Astrocyte of the cerebellum (primary cell): ENCODE measurements around the gene YPEL1.
"Not testable (repeated sequence)": the region's sequence is repeated elsewhere in the genome, so short reads cannot be mapped to it uniquely, and the experiment has no call there.

Experiments
- DNase-seq: peaks from one replicate; pipeline ENCODE4 v3.0.0-alpha.2; 2011; ENCODE audit warnings: low read depth
- H3K4me3 ChIP-seq: 2 replicates; pipeline ENCODE4 v1.5.1; 2011; ENCODE audit warnings: mild to moderate bottlenecking, low read depth, low read length, moderate library complexity
- CTCF ChIP-seq: IDR thresholded peaks from 2 replicates; pipeline ENCODE4 v1.5.1; 2012; ENCODE audit warnings: low read length, low read depth, moderate library complexity, mild to moderate bottlenecking; ENCODE audit errors: missing control alignments
- in situ Hi-C: cut with HindIII; loops from 2 replicates; pipeline ENCODE4 v1.10.0; 2017; ENCODE audit warnings: low sequenced_read_pairs

Gene YPEL1

GRCh38 chr22:21694394-21694793 is 41.2 kb downstream of the YPEL1 start:
- no peak for TF ChIP-seq CTCF
- no peak for DNase-seq
- H3K4me3 ChIP-seq = no peak overlapping the region
- in situ Hi-C loops = no loop called here

GRCh38 chr22:21693999-21694341 is 41.6 kb downstream of the YPEL1 start:
- in situ Hi-C loops = no loop called here
- no peak for DNase-seq
- TF ChIP-seq CTCF = no peak
- no peak overlapping the region for H3K4me3 ChIP-seq

- in situ Hi-C loops = no loop called here
- no peak for DNase-seq
- no peak for TF ChIP-seq CTCF
- H3K4me3 ChIP-seq = no peak overlapping the region
Measured at GRCh38 chr22:21693333-21693998, 42.1 kb downstream of the YPEL1 start.

- in situ Hi-C loops, DNase-seq, H3K4me3 ChIP-seq: not testable (repeated sequence)
Measured at GRCh38 chr22:21692856-21693255, 42.7 kb downstream of the YPEL1 start.

- H3K4me3 ChIP-seq = no peak overlapping the region
- no peak for TF ChIP-seq CTCF
- in situ Hi-C loops = no loop called here
- no peak for DNase-seq
Measured at GRCh38 chr22:21691816-21692215, 43.8 kb downstream of the YPEL1 start.

GRCh38 chr22:21690401-21690801 is 45.2 kb downstream of the YPEL1 start:
- no peak for TF ChIP-seq CTCF
- H3K4me3 ChIP-seq = no peak overlapping the region
- no peak for DNase-seq
- in situ Hi-C loops = no loop called here

- in situ Hi-C loops = no loop called here
- no peak for TF ChIP-seq CTCF
- no peak for DNase-seq
- H3K4me3 ChIP-seq = no peak overlapping the region
Measured at GRCh38 chr22:21688706-21689381, 46.8 kb downstream of the YPEL1 start.
